Raji (cell line): Measurements from ENCODE around the gene HECTD4.

ENCODE experiments used
- POLR2A ChIP-seq: IDR thresholded peaks from 2 replicates; pipeline ENCODE4 v1.6.1; 2011; ENCODE audit warnings: low read depth, low read length, control low read depth; ENCODE audit not compliant: insufficient read depth

HECTD4 gene

GRCh38 chr12:112381883-112382796 is at the start of gene HECTD4:
HECTD4 (minus strand) TSS chr12:112382431; CDS start chr12:112382128, 303 bp downstream.
- TF ChIP-seq POLR2A: peak; percentile 96

GRCh38 chr12:112431965-112432364 is 49.7 kb upstream of the HECTD4 start:
- TF ChIP-seq POLR2A: no peak

GRCh38 chr12:112430929-112431328 is 48.7 kb upstream of the HECTD4 start:
- no peak for TF ChIP-seq POLR2A

- TF ChIP-seq POLR2A: no peak
Observed at GRCh38 chr12:112427760-112428159, 45.5 kb upstream of the HECTD4 start.

GRCh38 chr12:112425582-112426382 is 43.6 kb upstream of the HECTD4 start:
- TF ChIP-seq POLR2A: no peak

- TF ChIP-seq POLR2A: no peak
Observed at GRCh38 chr12:112424126-112424525, 41.9 kb upstream of the HECTD4 start.

- TF ChIP-seq POLR2A: no peak
Observed at GRCh38 chr12:112422531-112422930, 40.3 kb upstream of the HECTD4 start.

GRCh38 chr12:112421363-112421762 is 39.1 kb upstream of the HECTD4 start:
- TF ChIP-seq POLR2A: no peak

GRCh38 chr12:112420740-112421139 is 38.5 kb upstream of the HECTD4 start:
- TF ChIP-seq POLR2A: no peak

GRCh38 chr12:112419297-112420133 is 37.3 kb upstream of the HECTD4 start:
- TF ChIP-seq POLR2A: no peak

GRCh38 chr12:112418608-112419296 is 36.5 kb upstream of the HECTD4 start, which contains the start of gene PTPN11:
PTPN11 (plus strand) TSS chr12:112418947; CDS start chr12:112419112, 165 bp downstream.
- TF ChIP-seq POLR2A: peak; percentile 99

GRCh38 chr12:112418273-112418607 is 36.0 kb upstream of the HECTD4 start:
- TF ChIP-seq POLR2A: no peak

GRCh38 chr12:112413855-112414625 is 31.8 kb upstream of the HECTD4 start:
- TF ChIP-seq POLR2A: no peak

GRCh38 chr12:112409906-112410244 is 27.6 kb upstream of the HECTD4 start:
- TF ChIP-seq POLR2A: no peak
